Activated CD4-positive, alpha-beta T cell treated with anti-CD3 and anti-CD28 coated beads for 48 hours (primary cell): ENCODE results near the gene AUNIP.

Experiments
- DNase-seq: peaks from one replicate; pipeline ENCODE4 v3.0.0-alpha.2; 2020

Gene AUNIP

GRCh38 chr1:25787760-25788166 lies 71.5 kb downstream of the AUNIP start:
- DNase-seq: no peak

DNA sequence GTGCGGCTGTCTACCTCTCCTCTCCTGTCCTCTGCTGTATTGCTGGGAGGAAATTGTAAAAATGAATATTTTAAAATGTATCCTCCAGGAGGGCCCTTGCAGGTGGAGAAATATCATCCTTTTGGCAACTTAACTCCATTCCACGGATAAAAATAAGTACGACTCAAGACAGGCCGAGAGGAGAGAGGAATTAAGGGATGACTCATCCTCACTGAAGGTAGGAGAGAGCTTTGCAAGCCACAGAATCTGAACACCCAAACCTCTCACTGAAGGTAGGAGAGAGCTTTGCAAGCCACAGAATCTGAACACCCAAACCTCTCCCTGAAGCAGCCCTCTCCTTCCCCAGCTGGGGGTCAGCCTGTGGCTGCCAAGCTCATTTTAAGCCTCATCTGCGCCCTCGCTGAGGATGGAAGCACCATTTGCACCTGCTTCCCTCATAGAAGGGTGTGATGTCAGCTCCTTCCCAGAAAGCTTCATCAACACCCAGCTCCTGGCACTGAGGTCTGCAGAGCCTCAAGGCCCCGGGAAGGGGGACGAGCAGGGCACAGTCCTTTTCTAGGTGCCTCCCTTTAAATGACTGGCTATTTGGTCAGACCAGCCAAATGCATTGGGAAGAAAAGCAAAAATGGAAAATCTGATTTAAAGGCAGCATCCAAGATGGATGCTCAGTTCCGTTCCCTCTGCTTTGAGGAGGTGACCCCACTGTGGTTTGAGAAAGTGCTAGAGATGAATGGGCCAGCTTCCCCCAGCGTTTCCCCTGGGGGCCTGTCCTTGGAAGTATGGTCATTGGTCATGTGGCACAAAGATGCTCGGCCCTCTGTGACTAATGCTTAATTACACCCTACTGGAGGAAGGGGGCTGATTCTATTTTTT lies 72.1 kb downstream of the AUNIP start:
- DNase-seq: no peak

DNA sequence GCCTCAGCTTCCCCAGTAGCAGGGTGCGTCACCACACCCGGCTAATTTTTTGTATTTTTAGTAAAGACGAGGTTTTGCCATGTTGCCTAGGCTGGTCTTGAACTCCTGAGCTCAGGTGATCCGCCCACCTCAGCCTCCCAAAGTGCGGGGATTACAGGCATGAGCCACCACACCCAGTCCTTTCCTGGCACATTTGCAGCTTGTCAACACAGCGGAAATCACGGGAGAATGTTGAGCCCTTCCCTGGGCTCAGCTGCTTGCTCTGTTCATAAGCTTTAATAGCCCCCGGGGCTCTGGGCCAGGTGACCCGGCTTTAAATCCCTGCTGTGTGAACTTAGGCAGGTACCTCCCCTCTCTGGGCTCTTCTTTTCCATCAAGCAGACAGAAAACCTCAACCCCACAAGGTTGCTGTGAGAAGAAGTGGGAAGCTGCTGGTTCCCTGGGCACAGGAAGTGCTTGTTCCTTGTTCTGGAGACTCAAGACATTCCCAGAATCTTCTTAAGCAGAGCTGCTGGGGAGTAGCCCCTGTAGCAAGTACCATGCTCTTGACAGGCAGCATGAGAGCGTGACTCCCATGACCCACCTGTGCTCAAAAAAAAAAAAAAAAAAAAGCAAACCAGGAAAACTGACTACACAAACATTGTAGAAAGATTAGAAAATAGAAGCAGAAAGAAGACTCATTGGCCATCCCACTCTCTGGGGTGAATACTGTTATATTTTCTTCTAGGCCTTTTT lies 73.8 kb downstream of the AUNIP start:
- DNase-seq: no peak

DNA sequence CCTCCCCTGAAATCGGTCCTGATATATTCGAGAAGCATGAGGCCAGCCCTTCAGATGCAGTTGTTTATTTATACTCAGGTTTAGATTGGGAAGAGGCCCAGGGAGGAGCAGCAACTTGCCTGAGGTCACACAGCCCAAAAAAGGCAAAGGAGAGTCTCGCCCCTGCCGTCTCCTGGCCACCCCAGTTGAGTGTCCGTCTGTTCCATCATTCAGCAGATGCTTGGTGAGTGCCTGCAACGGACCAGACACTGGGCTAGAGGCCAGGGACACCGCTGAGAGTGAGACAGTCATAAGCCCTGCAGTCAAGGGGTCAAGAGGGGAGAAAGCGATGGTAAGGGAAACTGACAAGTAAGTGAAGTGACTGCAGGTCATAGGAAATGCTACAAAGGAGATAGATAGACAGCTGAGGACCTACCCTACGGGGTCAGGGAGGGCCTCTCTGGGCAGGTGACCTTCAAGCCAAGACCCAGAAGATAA lies 74.6 kb downstream of the AUNIP start:
- no peak for DNase-seq
